Posterior vena cava (tissue), 2 donors: ENCODE measurements around the gene GATM. TPM values are rescaled to one million over a fixed set of nuclear protein-coding genes. Genes with fewer than 3 reads are reported as not detected.
"Not testable (repeated sequence)": the region's sequence is repeated elsewhere in the genome, so short reads cannot be mapped to it uniquely, and the experiment has no call there.

Experiments used
- DNase-seq: peaks from one replicate; pipeline ENCODE4 v3.0.0-alpha.2; 2020; ENCODE audit warnings: low spot score
- intact Hi-C, 2 donors: fragments of 100-400 bp; cut with DNase I; formaldehyde crosslinking; loops; one replicate each; pipeline versions ENCODE4 v1.14.1 to v1.14.2; 2022 to 2023
- total RNA-seq, 2 donors: library from RNA; stranded (reverse); fragmentation: NEBNext Ultra II Directional; extraction: Animal tissue kit (Norgen Biotek cat#: 25700); gene quantifications; one replicate each; pipeline ENCODE4 v1.2.1, GENCODE V29; 2021
- donor health status: DM: yes; HTN: yes; CAD: no.
- donor health status: DM: yes; HTN: yes; CAD: no.

The GATM gene
- total RNA-seq, 2 donors from 2014 or later: 26.7 to 27.2 TPM

GRCh38 chr15:45393851-45394250, 15.5 kb upstream of the GATM start:
- intact Hi-C loops: no loop called here
- DNase-seq: no peak

GRCh38 chr15:45392584-45392855, 14.2 kb upstream of the GATM start:
- intact Hi-C loops: no loop called here

GRCh38 chr15:45391746-45392583, 13.6 kb upstream of the GATM start:
- intact Hi-C loops: no loop called here

More at GRCh38 chr15:45392584-45392855, 14.2 kb upstream of the GATM start:
- no peak for DNase-seq

GRCh38 chr15:45389351-45389750, 11.0 kb upstream of the GATM start:
- DNase-seq: no peak

More at GRCh38 chr15:45391746-45392583, 13.6 kb upstream of the GATM start:
- no peak for DNase-seq

GRCh38 chr15:45387380-45388007, 9.2 kb upstream of the GATM start:
- no peak for DNase-seq
- intact Hi-C loops: no loop called here

More at GRCh38 chr15:45389351-45389750, 11.0 kb upstream of the GATM start:
- intact Hi-C loops: no loop called here

GRCh38 chr15:45386974-45387373, 8.6 kb upstream of the GATM start:
- no peak for DNase-seq
- intact Hi-C loops: no loop called here

- intact Hi-C loops: no loop called here
- DNase-seq: no peak
These were observed 8.1 kb upstream of the GATM start for GRCh38 chr15:45386420-45386819.

- intact Hi-C loops: no loop called here
- DNase-seq: no peak
These were observed 7.2 kb upstream of the GATM start for GRCh38 chr15:45385590-45385989.

- DNase-seq: no peak
- intact Hi-C loops: no loop called here
These were observed 6.4 kb upstream of the GATM start for GRCh38 chr15:45384700-45385099.

- intact Hi-C loops: no loop called here
- no peak for DNase-seq
These were observed 544 bp upstream of the GATM start for GRCh38 chr15:45378913-45379262.

- intact Hi-C loops: no loop called here
- peak; percentile 83 for DNase-seq
These were observed 665 bp downstream of the GATM start for GRCh38 chr15:45377609-45378148.

- no peak for DNase-seq
- intact Hi-C loops: no loop called here
These were observed 1.3 kb downstream of the GATM start for GRCh38 chr15:45376967-45377608.

- intact Hi-C loops: no loop called here
These were observed 1.9 kb downstream of the GATM start for GRCh38 chr15:45376300-45376928.

GRCh38 chr15:45375836-45376235, 2.5 kb downstream of the GATM start:
- intact Hi-C loops: no loop called here
- DNase-seq: no peak

More at GRCh38 chr15:45376300-45376928, 1.9 kb downstream of the GATM start:
- no peak for DNase-seq

- intact Hi-C loops: no loop called here
- no peak for DNase-seq
These were observed 4.4 kb downstream of the GATM start for GRCh38 chr15:45373976-45374375.

GRCh38 chr15:45372041-45372995, 6.0 kb downstream of the GATM start:
- intact Hi-C loops: no loop called here
- no peak for DNase-seq

GRCh38 chr15:45371546-45371945, 6.8 kb downstream of the GATM start:
- intact Hi-C loops: no loop called here
- DNase-seq: no peak

GRCh38 chr15:45370042-45370441, 8.3 kb downstream of the GATM start:
- DNase-seq, intact Hi-C loops: not testable (repeated sequence)

- DNase-seq, intact Hi-C loops: not testable (repeated sequence)
These were observed 11.1 kb downstream of the GATM start for GRCh38 chr15:45367222-45367621.
